ENCODE results near the gene CDC42SE1.

- TF ChIP-seq CTCF (IDR thresholded peaks at IDR 0.05; ENCODE audit: insufficient read depth, low read length) = no peak
- TF ChIP-seq REST (IDR thresholded peaks at IDR 0.05; ENCODE audit: insufficient replicate concordance, low read depth) = no peak
These were observed 19.9 kb downstream of the CDC42SE1 start for GRCh38 chr1:151039521-151039920.
